Amygdala (tissue), 56 donors: ENCODE measurements around the gene C2CD3.
A peak's percentile ranks its signal among the peaks of the same experiment; 100 is the strongest.
"Not testable (repeated sequence)": the region's sequence is repeated elsewhere in the genome, so short reads cannot be mapped to it uniquely, and the experiment has no call there.

Source experiments
- DNase-seq, 56 donors: peaks; one replicate each; lab custom pipeline; 2025; lab: John Stamatoyannopoulos, UW

The C2CD3 gene

GRCh38 chr11:74121804-74122203 lies 49.0 kb downstream of the C2CD3 start:
- no peak for DNase-seq

- not testable (repeated sequence) for DNase-seq
Observed at GRCh38 chr11:74120260-74121035, 50.4 kb downstream of the C2CD3 start.

DNA sequence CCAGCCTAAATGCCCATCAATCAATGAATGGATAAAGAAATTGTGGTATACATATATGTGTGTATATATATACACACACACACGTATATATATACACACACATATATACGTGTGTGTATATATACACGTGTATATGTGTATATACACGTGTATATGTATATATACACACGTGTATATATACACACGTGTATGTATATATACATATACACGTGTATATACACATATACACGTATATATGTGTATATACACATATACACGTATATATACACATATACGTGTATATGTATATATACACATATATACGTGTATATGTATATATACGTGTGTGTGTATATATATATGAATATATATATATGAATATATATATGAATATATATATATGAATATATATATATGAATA lies 54.1 kb downstream of the C2CD3 start:
- DNase-seq: no peak

DNA sequence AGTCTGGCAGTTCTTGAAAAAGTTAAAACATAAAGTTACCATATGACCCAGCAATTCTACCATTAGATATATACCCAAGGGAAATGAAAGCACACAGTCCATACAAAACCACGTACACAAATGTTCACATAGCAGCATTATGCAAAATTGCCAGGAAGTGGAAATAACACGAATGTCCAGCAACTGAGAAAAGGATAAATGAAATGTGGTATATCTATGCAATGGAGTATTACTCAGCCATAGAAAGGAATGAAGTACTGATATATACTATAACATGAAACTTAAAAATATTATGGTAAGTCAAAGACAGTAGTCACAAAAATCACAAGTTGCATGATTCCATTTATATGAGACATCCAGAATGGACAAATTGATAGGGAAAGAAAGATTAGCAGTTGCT lies 57.9 kb downstream of the C2CD3 start:
- no peak for DNase-seq

GRCh38 chr11:74106124-74106523 lies 64.7 kb downstream of the C2CD3 start:
- DNase-seq: no peak

DNA sequence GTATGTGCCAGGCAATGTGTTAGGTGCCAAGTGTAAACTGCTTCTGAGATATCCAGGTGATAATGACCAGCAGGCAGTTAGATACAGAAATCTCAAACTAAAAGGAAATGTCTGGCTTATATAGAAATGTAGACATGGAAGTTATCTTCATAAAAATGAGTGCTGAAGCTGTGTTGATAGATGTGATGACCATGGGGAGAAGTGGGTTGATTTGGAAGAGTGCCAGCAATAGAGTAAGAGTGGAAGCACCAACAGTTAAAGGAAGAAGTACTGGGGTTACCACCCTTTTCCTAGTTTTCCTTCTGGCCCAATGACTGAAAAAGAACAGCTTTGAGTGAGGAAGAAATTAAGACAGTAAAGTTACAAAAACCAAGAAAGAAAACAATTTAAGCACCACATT lies 68.5 kb downstream of the C2CD3 start:
- DNase-seq: no peak

- no peak for DNase-seq
Observed at GRCh38 chr11:74100735-74101134, 70.1 kb downstream of the C2CD3 start.

DNA sequence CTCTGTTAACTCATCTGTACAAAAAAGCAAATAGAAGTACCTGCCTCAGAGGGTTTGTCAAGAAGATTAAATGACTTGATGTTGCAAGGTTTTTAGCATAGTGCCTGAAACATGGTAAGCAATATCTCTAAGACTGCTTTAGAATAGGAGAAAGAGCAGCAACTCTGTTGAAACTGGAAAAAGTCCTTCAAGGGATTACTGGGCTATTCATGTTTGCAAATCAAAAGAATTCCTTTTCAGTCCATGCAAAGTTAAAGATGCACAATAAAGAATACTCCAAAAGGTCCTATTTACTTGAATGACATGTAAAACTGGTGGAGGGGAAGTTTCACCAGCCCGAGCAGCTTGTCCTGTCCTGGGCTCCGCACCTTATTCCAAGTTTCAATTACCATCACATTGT lies 70.6 kb downstream of the C2CD3 start:
- no peak for DNase-seq

GRCh38 chr11:74097686-74098237 lies 73.0 kb downstream of the C2CD3 start:
- no peak for DNase-seq

DNA sequence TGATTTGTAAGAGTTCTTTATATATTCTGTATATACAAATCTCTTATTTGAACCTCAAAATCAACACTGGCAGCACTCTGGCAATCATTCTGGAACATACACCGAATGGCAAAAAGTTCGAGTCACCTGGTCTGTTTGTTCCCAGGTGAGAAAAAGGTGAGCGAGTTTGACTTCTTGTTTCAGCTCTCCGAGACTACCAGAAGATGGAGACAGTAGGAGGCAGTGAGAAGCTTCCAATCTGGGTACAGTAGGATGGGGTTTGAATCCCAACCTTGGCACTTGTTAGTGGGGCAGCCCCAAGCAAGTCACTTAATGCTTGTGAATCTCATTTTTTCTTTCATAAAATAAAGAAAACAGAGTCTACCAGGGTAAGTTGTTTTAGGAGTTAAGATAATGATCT lies 76.4 kb downstream of the C2CD3 start:
- DNase-seq: no peak

DNA sequence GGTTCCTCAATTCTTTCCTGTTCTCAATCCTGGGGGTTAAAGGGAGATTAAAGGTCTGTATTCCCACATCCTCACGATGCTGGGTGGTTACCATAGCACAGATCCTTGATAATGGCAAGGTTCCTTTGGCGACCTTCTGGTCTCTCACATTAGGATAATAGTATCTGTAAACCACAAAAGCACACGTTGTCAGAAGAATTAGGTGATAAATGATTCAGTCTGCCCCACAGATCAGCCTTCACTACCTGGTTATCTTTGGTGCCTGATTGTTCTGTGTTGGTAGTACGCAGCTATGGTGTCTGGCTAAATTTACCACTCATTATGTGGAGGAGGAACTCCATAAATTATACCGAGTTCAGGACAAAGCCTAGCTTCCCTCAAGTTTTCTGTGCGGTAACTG lies 78.4 kb downstream of the C2CD3 start:
- no peak for DNase-seq

- DNase-seq: no peak
Observed at GRCh38 chr11:74091549-74091948, 79.3 kb downstream of the C2CD3 start.

DNA sequence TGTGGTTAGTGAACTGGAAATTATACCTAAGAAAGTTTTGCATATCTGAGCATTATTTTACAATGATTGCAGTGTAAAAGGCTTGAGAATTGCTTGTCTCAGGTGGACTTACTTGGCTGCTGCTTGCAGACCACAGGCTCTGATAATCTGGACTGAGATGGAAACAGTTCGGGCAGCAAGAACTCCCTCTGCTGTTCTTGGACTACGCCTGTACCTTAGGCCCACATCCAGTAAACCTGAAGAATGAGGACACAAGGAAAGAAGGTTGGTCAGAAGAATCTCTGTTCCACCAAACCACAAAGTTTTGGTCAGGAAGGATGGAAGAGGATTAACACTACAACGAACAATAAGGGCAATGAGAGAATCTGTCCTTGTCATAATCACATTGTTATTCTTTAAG lies 80.1 kb downstream of the C2CD3 start:
- no peak for DNase-seq

- DNase-seq: no peak
Observed at GRCh38 chr11:74086242-74086884, 84.4 kb downstream of the C2CD3 start.

DNA sequence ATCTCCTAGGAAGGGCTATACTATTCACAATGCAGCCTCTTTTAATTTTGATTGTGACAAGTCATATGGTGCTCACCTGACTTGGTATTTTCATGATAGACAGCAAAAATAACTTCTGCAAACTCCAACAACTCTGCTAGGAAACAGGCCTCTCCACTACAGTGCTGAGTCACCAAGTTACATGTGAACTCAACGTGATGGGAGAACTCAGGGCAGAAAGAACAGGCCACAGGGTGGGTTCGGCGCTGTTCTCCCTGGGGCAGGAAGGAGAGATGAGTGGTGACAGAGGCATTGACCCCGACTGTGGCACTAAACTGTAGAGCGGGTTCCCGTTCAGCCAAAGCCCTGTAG lies 85.3 kb downstream of the C2CD3 start:
- peak in 16 of 56 donors; percentile 3 to 54 (median 12) for DNase-seq

GRCh38 chr11:74084796-74085541 lies 85.8 kb downstream of the C2CD3 start:
- DNase-seq: no peak

- not testable (repeated sequence) for DNase-seq
Observed at GRCh38 chr11:74083927-74084326, 86.9 kb downstream of the C2CD3 start.

DNA sequence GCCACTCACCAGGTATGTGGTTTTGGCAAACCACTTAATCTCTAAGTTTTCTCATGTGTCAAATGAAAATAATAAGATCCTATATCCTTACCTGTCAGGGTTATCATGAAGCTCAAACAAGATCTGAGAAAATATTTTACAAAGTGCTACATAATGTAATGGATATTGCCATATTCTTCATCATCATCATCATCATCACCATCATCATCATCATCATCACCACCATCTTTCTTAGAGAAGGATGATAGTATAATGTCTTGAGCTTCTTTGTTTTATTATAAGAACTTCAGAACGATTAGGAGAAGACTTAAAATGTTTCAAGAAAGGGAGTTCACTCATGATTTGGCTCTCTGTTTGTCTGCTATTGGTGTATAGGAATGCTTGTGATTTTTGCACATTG lies 89.4 kb downstream of the C2CD3 start:
- no peak for DNase-seq

DNA sequence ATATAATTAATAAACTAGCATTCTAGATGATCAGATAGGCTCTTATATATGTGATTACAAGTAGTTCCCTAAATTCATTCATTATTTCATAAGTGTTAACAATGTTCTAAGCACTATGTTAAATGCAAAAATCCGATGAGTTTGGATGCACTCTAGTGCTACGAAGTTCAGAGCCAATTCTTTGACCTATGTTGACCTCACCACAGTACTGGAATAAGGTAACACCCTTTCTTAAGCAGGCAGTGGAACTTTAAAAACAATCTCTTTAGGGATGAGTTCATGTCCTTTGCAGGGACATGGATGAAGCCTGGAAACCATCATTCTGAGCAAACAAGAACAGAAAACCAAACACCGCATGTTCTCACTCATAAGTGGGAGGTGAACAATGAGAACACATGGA lies 93.6 kb downstream of the C2CD3 start:
- no peak for DNase-seq

DNA sequence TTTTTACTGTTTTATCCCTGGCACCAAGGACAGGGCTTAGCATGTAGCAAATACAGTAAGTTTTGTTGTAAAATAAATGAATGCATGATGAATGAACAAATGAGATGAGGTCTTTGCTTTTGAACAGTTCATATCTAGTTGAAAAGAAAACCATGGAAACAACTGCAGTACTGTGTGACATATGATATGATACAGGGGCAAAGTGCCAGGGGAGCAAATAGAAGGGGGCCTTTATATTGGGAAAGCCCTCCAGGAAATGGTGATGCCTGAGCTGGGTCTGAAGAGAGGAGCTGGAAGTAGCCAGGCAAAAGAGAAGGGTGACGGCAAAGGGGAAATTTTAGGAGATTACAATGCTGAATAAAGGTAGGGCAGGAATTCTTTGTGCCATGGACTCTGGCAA lies 98.1 kb downstream of the C2CD3 start:
- no peak for DNase-seq

DNA sequence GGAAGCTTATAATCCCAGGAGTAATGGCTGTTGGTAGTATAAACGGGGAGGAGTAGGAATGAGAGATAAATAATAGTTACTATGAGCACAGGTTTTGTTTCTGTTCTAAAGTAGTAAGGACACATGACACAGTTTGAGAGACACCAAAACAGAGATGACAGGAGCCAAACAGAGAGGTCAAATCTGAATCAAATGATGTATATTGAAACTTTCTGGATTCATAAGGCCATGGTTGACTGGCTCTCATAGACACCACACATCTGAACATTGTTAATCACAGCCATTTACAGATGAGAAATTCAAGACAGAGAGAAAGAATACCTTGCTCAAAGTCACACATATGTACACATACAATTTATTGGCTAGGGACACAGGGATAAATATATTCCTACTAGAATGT lies 98.5 kb downstream of the C2CD3 start:
- no peak for DNase-seq
